ENCODE data around the gene A1BG. TPM values are rescaled to one million over a fixed set of nuclear protein-coding genes. Genes with fewer than 3 reads are reported as not detected.

A1BG gene
- total and polyA plus RNA-seq, 2 of the 8 experiments (the other 6 are each of a cell fraction or from before 2014, with no cell fraction given): 20.8 to 69.6 TPM

DNA sequence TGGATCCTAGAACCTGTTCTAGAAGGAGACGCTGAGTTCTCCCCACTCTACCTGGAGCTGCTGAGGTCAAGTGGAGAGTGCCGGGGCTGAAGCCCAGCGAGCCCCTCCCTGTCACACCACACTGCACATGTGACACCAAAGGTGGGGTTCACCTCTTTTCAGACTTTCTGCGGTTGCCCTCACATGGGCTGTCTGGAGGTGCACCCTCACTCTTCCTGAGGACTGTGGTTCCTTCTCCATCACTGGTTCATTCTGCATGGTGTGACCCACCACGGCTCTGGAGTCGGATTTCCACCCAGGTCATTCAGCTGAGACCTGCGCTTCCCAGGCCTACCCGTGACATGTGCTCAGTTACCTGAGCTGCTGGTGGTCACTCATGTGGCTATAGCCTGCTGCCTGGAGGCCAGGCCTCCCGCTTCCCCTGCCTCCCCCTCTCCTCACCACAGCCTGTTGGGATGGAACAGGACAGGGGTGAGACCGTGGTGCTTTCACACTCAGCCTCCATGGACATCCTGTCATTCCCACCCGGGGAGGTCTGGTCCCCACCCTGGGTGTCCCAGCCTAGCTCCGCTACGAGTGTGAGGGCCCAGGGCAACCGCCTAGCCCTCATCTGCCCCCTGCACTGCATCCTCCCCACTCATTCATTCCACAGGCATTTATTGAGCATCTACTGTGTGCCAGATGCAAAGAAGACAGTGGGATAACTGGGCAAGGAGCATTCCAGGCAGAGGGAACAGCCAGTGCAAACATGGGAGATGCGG lies 605 bp upstream of the A1BG start:
- no peak for TF ChIP-seq CBX5 (IDR thresholded peaks at IDR 0.05; ENCODE audit: low read depth, low read length)
- no peak for TF ChIP-seq EGR1 (IDR thresholded peaks at IDR 0.05; ENCODE audit: borderline replicate concordance, low read depth, low read length)
- TF ChIP-seq, protein P1, sequence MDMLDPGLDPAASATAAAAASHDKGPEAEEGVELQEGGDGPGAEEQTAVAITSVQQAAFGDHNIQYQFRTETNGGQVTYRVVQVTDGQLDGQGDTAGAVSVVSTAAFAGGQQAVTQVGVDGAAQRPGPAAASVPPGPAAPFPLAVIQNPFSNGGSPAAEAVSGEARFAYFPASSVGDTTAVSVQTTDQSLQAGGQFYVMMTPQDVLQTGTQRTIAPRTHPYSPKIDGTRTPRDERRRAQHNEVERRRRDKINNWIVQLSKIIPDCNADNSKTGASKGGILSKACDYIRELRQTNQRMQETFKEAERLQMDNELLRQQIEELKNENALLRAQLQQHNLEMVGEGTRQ (IDR thresholded peaks at IDR 0.05; ENCODE audit: low read length): no peak
- TF ChIP-seq HDAC6 (IDR thresholded peaks at IDR 0.05; ENCODE audit: low read depth, low read length): no peak
- TF ChIP-seq SIRT6 (IDR thresholded peaks at IDR 0.05; ENCODE audit: low read length): no peak
- TF ChIP-seq BCL11A (IDR thresholded peaks at IDR 0.05; ENCODE audit: low read depth in 2 of 2, low read length in 2 of 2): no peak
- TF ChIP-seq POU5F1 (IDR thresholded peaks at IDR 0.05; ENCODE audit: low read depth, low read length): no peak
- no peak for TF ChIP-seq NANOG (IDR thresholded peaks at IDR 0.05; ENCODE audit: insufficient read depth, low read depth, low read length, poor library complexity, severe bottlenecking)
- Histone ChIP-seq H2BK120ac (replicated peaks; ENCODE audit: low read depth, low read length) (no peak overlapping the region), H3K9me3 (ENCODE audit: insufficient read depth in 2 of 2, low read depth in 1 of 2, low read length in 1 of 2) (no peaks in the 10 kb centered on the region), H2BK15ac (ENCODE audit: low read length) (no peak overlapping the region), H3K79me1 (ENCODE audit: low read depth, low read length) (no peaks in the 10 kb centered on the region), H2AFZ (ENCODE audit: low read length) (no peak overlapping the region), H4K91ac (replicated peaks; ENCODE audit: insufficient read length, low read length) (no peak overlapping the region), H3K79me2 (ENCODE audit: control insufficient read depth in 1 of 2, insufficient read depth in 2 of 2, low read length in 2 of 2) (no peaks in the 10 kb centered on the region), H3K56ac (replicated peaks; ENCODE audit: insufficient read length, low read depth, low read length) (no peak overlapping the region), H3K4me3 (ENCODE audit: extremely low read depth in 1 of 4, insufficient read depth in 2 of 4, low read depth in 3 of 4, low read length in 4 of 4) (no peak overlapping the region), H4K8ac (ENCODE audit: extremely low read depth, insufficient read depth, low read length) (no peak overlapping the region), H3K4me1 (replicated peaks in 1 of 4; ENCODE audit: control insufficient read depth in 3 of 4, insufficient read depth in 4 of 4, low read length in 3 of 4) (peaks cover 0 to 6% (median 0%) of the 10 kb centered on the region in 4 experiments; a peak in 1 of 7 replicates), H3K36me3 (ENCODE audit: control insufficient read depth in 2 of 4, insufficient read depth in 4 of 4, low read length in 3 of 4) (no peaks in the 10 kb centered on the region), H3K9ac (replicated peaks in 1 of 4; ENCODE audit: extremely low read depth in 1 of 4, low read depth in 3 of 4, low read length in 3 of 4) (no peak overlapping the region), H3K14ac (ENCODE audit: insufficient read length) (no peak overlapping the region), H4K20me1 (replicated peaks in 1 of 2; ENCODE audit: control insufficient read depth in 1 of 2, insufficient read depth in 2 of 2, low read length in 2 of 2) (peaks cover 0 to 3% of the 10 kb centered on the region in 2 experiments), H3K18ac (ENCODE audit: extremely low read depth, low read length) (no peak overlapping the region), H4K5ac (ENCODE audit: insufficient read length, low read depth, low read length) (no peak overlapping the region), H2BK12ac (ENCODE audit: low read depth, low read length) (no peak overlapping the region), H2BK20ac (ENCODE audit: low read length) (no peak overlapping the region), H3K23ac (ENCODE audit: insufficient read length) (no peak overlapping the region), H2BK5ac (ENCODE audit: low read depth, low read length) (no peak overlapping the region), H3K27ac (ENCODE audit: low read depth, low read length) (no peak overlapping the region), H3K4ac (replicated peaks; ENCODE audit: insufficient read length, low read depth, low read length) (no peak overlapping the region), H2AK5ac (ENCODE audit: low read depth, low read length) (no peak overlapping the region), H3K23me2 (ENCODE audit: low read depth, low read length) (no peaks in the 10 kb centered on the region), H3K27me3 (replicated peaks in 1 of 4; ENCODE audit: control insufficient read depth in 3 of 4, extremely low read depth in 1 of 4, insufficient read depth in 3 of 4, low read length in 3 of 4) (no peaks in the 10 kb centered on the region), H3K4me2 (ENCODE audit: insufficient read depth in 1 of 2, low read depth in 2 of 2, low read length in 2 of 2) (no peak overlapping the region)
- 87% methylated on average over 15 of the region's 15 CpGs; no CpG with 5 or more reads in 1 of the 2 experiments for WGBS, 2 experiments (ENCODE audit: extremely low coverage in 1 of 2, insufficient coverage in 1 of 2, insufficient read length in 1 of 2, insufficient replicate concordance in 2 of 2, low coverage in 1 of 2, low lambda C conversion rate in 2 of 2, missing lambda C conversion rate in 1 of 2)
- DNase-seq (ENCODE audit: low read depth in 1 of 2, low spot score in 2 of 2) (no peak), FAIRE-seq (no peak)
- CTCF ChIA-PET (ENCODE audit: partially characterized antibody): interaction anchor here (0.6 to 2.8 kb wide), 4 partner anchors 10 to 132 kb away, joined by 3 to 9 read pairs (median 5); no protein-coding TSS in a partner anchor
- POLR2A ChIA-PET (ENCODE audit: partially characterized antibody): interaction anchor here (0.8 to 11.4 kb wide), 4 partner anchors 8 to 119 kb away, joined by 3 to 102 read pairs (median 3); partner anchors contain the start of genes RNF225, ZNF497 and ZSCAN22
